Amniotic stem cell (primary cell): ENCODE measurements around the gene HHAT.

Experiments
- DNase-seq: peaks from one replicate; lab custom pipeline; 2025; lab: John Stamatoyannopoulos, UW

Gene HHAT

GRCh38 chr1:210487021-210487420 lies 158.3 kb downstream of the HHAT start:
- no peak for DNase-seq

GRCh38 chr1:210489491-210489890 lies 160.8 kb downstream of the HHAT start:
- DNase-seq: no peak

DNA sequence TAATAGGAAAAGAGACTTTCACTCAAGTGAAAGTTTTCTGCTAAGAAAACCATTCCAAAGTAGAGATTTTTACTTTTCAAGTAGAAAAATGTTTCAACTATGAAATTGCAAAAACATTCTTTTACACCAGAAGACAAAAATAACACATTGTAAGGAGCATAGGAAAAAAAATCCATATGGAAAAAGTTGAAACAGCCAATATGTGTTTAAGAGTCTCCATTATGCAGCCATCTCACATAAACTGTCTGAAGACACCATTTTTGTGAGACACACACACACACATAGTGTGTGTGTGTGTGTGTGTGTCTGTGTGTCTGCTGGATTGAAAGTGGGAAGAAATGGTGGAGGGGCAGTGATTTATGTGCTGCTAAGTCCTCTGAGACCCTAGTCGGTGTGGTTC lies 162.1 kb downstream of the HHAT start:
- DNase-seq: no peak

DNA sequence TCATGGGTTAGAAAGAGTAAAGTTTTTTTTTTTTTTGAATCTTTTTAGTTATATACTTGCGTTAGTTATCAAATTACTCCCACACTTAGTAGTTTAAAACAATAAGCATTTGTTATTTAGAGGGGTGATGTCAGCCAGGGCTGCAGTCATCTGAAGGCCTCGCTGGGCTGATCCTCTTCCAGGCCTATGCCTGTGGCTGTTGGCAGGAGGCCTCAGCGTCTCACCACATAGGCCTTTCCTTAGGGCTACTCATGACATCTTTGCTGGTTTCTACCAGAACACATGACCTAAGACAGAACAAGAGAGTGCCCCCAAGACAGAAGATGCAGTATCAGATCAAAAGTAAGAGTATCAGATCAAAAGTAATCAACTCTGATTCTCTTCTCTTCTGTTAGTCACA lies 167.4 kb downstream of the HHAT start:
- DNase-seq: peak; percentile 46

- no peak for DNase-seq
Measured at GRCh38 chr1:210499956-210500355, 171.3 kb downstream of the HHAT start.

- DNase-seq: no peak
Measured at GRCh38 chr1:210500831-210501230, 172.1 kb downstream of the HHAT start.

DNA sequence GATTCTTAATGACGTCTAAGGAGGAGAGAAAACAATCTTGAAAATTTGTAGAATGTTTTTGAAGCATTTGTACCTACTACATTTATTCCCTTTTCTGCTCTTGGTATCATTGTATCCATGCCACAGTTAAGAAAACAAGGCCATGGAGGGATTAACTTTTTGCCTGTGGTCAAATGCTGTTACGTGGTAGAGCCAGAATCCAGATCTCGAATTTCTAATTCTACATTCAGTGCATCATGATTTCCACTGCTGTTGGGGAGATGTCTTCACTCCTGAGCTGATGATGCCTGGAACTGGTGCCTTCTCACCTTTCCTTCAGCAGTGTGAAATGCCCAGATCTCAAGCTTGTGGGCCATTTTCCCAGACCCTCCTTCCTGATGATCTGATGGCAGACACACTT lies 175.6 kb downstream of the HHAT start:
- DNase-seq: no peak

DNA sequence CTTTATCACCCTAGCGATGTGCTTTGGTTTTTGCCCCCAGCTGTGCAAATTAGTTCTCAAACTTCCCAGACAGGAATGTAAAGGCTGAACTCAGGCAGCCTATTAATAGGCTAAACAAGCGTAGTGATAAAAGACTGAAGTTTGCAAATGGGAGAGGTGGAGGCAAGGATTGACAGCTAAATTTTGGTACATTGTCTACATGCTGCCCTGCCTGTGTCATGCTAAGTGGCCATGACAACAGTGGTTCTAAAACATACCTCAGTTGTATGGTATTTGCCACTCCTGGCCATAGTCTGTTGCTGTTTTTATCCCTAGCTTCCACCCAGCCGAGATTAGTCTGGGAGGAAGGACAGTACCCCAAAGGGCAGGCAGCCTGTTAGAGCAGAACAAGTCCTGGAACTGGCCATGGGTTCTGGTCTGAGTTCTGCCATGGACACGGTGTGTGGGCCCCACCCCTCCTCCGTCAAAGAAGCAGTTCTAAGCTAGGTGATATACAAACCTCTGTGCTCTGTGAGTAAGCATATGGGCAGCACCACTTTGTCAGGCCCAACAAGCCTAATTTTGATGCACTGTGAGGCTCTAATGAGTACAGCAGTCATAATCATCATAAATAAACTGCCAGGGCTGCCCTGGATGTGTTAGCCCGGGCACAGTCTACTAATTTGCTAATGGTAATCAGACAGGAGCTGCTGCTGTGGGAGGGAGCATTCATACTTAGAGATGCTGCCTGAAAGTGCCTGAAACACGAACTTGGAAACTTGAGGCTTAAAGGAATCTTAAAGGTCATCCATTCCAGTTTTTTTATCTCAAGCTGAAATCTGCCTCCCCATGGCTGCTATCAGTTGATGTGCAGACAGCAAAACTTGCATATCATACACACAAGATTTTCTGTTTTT lies 177.1 kb downstream of the HHAT start:
- DNase-seq: no peak

DNA sequence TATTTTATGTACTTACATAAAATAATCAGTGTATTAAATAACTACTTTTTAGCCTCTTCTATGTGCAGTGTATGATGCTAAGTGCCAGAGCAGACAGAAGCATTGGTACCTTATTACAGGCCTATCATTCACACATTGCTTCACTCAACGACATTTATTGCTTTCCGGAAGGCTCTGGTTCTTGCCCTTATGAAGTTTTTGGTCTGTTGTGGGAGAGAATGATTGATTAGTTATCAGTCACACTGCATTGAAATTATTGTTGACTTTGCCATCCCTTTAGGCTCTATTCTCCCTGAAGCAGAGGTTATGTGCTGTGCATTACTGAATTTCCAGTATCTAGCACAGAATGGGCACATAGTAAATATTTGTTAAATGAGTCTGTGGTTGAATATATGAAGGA lies 178.0 kb downstream of the HHAT start:
- no peak for DNase-seq

GRCh38 chr1:210516092-210516656 lies 187.5 kb downstream of the HHAT start:
- no peak for DNase-seq

DNA sequence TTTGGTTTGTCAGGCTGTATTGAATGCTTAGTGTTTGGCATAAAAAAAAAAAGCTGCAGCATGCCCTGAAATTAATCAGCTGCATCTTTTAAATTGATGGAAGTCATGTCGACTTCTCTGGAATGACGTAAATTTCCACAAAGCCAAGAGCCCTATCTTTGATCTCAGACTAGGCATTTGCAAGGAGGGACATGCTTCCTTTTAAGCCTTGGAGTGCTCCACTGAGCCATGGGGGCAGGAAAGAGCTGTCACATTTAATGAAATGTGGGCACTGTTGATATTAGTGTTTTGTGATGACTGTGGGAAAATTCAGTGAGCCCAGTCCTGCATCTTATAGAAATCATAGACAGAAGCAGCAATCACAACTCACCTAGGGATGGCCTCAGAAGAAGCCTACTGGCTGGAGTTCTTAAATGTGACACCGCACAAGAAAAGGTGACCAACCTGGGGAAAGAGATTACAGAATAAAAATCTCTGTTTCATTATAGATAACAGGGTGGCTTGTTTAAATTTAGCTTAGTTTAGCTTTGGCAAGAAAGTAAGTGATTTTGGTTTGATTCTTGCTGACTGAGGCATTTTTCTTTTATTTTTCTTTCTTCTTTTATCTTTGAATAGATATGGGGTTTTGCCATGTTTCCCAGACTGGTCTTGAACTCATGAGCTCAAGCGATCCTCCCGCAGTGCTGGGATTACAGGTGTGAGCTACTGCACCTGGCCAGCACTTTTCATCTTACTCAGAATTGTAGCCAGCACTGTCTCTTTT lies 188.2 kb downstream of the HHAT start:
- DNase-seq: no peak

GRCh38 chr1:210523830-210524229 lies 195.1 kb downstream of the HHAT start:
- DNase-seq: no peak

DNA sequence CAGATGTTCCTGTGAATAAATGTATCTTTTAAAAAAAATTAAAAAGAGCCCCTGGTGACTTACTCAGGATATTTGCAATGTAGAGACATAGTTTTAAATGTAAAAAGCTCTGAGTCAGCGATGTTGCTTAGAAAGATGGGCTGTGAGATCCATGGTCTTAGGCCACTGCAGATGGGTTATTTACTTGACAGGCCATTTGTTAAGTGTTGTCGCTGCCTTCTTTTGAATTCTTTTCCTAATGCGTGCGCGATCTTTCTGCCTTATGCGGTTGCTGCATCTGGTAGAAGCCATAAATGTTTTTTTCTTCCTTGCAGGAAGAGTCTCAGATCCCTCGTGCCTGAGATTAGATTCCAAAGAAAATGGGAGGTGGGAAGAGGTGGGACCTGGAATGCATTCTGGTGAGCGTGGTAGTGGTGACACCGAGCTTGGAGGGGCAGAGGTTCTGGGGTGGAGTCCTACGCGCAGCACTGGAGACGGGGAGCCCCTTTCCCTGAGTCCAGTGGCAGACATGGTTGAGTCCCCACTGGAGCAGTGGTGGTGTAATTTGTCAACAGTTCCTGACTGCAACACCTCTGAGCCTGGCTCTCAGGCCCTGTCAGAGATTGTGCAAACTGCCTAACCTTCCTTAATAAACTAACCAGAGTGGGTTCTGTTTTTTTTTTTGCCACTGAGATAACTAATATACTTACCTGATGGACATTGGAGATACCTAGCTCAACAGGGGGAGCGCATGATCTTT lies 197.2 kb downstream of the HHAT start:
- DNase-seq: no peak

- DNase-seq: no peak
Measured at GRCh38 chr1:210527091-210527490, 198.4 kb downstream of the HHAT start.

- DNase-seq: no peak
Measured at GRCh38 chr1:210531475-210532222, 202.9 kb downstream of the HHAT start.

DNA sequence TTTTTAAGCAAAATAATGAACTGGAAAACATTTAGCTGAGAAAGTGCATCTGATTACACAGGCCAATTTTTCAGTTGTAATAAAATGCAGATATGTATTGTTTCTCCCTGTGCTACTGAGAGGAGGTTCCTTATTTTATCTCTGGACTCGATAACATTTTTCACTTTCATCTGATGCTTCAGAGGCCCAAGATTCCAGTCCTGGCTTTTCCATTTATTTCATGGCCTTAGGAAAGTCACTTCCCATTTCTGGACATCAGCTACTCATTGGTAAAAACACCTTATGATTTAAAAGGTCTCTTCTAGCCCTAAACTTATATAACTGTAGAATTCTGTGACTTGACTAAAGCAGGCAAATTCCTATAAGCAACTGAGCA lies 203.5 kb downstream of the HHAT start:
- DNase-seq: no peak

DNA sequence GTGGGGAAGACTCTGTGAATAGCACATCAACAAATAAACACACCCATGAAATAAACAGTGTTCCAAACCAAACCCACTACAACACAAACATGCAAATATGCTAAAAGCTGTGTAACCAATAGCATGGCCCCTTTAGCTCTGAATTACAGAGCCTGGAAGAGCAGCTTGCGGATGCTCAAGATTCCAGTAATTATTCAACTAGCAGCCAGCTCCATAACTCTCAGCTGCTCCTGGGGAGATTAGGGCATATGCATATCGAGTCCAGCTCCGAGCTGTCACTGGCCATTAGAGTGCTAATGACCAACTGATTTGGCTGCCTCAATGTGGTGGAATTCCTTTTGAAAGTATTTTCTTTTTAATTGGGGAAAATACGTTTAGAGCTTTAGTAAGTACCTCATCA lies 207.1 kb downstream of the HHAT start:
- DNase-seq: no peak

DNA sequence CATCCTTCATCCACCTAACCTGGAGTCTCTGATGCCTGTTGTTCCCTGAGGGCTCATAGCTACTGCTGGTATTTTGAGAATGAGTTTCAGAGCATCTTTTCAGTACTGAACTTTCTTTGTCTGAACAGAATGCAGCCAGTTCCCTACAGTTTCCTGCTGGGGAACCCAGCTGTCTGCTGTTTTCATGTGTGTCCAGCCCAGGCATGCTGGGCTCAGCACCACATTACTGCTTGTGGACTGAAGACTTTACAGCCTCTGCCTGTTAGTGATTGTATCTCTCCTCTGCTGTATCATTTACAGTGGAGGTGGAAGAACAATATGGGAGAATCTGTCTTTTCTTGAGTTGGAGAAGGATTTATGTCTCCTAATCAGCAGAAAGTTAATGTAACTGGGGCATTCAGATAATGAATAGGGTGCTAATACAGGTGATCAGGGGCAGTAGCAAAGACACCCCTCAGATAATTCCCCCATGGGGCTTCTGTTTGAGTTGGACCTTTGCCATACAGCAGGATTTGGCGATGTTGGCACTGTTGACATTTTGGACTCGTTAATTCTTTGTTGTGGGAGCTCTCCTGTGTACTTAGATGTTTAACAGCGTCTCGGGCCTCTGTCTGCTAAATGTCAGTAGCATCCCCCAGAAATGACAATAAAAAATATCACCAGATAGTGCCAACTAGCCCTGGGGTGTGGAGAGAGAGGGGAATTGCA lies 207.7 kb downstream of the HHAT start:
- no peak for DNase-seq

DNA sequence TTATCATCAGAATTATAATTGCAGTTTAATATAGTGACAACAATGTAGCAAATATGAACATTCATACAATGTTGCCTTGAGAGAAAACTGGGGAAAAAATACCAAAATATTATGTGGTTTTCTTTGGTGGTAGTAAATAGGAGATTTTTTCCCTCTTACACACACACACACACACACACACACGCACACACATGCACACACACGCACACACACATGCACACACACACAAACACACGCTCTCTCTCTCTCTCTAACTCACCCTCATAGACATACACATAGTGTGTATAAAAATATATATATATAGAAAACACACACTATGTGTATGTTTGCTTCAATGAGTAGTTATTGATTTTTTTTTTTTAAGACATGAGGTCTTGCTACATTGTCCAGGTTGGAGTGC lies 211.6 kb downstream of the HHAT start:
- DNase-seq: no peak

DNA sequence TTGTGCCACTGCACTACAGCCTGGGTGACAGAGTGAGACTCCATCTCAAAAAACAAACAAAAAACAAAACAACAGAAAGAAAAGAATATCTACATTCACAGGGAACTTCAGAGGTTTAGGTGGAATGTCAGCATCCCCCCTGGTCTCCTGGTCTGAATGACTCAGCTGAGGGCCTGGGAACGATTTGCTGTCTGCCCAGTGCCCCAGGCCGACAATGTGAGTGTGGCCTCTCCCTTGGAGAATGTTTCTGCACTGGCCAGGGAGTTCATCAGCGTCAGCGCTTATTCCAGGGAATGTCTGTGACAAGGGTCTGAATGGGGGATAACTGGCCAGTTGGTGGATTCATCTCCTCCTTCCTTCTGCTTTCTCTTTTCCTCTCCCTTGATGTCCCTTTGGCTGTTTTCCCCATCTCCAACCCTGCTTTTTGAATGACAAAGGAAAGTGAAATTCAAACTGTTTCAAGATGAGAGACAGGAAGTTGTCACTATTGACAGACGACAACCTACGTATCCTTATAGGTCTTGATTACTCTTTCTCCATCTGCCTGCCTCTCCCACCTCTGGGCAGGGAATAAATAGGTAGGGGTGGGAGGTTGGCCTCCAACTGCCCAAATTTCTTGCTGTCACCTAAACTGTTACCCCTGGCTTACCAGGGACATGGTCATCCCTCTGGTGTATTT lies 213.1 kb downstream of the HHAT start:
- no peak for DNase-seq
